ENCODE results near the gene C1QTNF1. TPM values are rescaled to one million over a fixed set of nuclear protein-coding genes. Genes with fewer than 3 reads are reported as not detected.

Gene C1QTNF1
- total RNA-seq, 8 experiments from 2014 or later, result 0.25 to 51.1 (median 2.7) TPM

DNA sequence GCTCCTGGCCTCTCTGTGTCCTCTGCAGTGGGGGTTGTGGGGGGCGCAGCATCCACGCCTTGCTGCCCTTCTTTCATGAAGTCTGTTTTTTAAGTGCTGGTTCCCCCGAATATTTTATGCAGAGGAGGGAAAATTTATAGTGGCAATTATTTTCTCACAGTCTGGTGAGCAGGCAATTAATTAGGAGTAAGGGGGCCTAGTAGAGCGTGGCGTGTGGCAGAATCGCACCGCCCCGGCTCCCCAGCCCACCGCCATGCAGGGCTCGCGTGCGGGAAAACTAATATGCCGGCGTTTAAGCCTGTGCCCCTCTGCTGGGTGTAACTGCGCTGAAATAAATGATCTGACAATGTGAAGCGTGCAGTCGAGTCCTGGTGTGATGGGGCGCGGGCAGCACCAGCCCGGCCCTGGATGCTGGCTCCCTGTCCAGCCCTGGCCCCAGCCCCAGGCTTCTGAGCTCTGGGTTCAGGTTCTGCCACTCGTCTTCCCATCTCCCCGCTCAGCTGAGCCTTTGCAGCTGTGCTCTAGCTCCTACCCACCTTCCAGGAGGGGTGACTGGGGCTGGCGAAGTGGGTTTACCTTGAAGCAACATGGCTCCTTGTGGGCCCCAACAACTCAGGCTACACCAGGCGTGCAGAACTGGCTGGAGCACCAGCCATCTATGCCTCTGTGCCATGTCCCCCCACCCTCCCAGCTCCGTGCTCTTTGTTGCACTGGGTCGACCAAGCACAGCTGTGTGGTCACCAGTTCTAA lies 64.5 kb downstream of the C1QTNF1 start:
- Histone ChIP-seq H3K4me1 (replicated peaks in 1 of 2) (peaks cover 9 to 14% of the 10 kb centered on the region in 2 donors), H3K4me3 (no peak overlapping the region), H3K27ac (no peak overlapping the region)
- 36 to 100% (median 75%) methylated on average over 2 to 7 of the region's 26 CpGs; no CpG with 5 or more reads in 2 of the 10 experiments for WGBS, 10 experiments
- ATAC-seq (replicated peaks in 6 of 8), result peak in 3 of 8 experiments; percentile 18 to 26 (median 26)
- in situ Hi-C loops (cut with MboI; ENCODE audit: low pct_unique_long_range_greater_than_20kb in 2 of 9, low sequenced_read_pairs in 9 of 9, unreplicated experiment in 9 of 9), result loop anchor here in 5 of 9 experiments (10.0 to 25.0 kb wide), 3 partner anchors 299 to 624 kb away; no protein-coding TSS in a partner anchor

DNA sequence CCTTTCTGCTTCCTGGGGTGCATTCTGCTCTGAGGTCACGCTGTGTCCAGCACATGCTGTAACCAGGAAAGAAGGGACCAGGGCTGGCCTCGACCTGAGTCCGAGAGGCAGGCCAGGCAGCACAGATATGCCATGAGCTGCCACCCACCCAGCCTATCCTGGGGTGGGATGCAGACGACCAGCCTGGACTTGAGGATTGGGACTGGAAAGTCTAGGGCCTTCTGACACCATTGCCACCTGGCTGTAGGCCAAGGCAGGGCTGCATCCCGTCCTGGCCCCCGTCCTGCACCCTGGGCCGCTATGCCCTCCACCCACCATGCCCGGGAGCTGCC lies 65.0 kb downstream of the C1QTNF1 start:
- no peak for ATAC-seq (replicated peaks in 6 of 8)
- H3K4me1 ChIP-seq (replicated peaks in 1 of 2), result peaks cover 11 to 18% of the 10 kb centered on the region in 2 donors
- no peak overlapping the region for H3K27ac ChIP-seq
- in situ Hi-C loops (cut with MboI; ENCODE audit: low pct_unique_long_range_greater_than_20kb in 2 of 9, low sequenced_read_pairs in 9 of 9, unreplicated experiment in 9 of 9), result loop anchor here in 5 of 9 experiments (10.0 to 25.0 kb wide), 3 partner anchors 298 to 623 kb away; no protein-coding TSS in a partner anchor
- 67 to 100% (median 87%) methylated on average over 1 to 7 of the region's 8 CpGs; no CpG with 5 or more reads in 7 of the 10 experiments for WGBS, 10 experiments
- no peak overlapping the region for H3K4me3 ChIP-seq

DNA sequence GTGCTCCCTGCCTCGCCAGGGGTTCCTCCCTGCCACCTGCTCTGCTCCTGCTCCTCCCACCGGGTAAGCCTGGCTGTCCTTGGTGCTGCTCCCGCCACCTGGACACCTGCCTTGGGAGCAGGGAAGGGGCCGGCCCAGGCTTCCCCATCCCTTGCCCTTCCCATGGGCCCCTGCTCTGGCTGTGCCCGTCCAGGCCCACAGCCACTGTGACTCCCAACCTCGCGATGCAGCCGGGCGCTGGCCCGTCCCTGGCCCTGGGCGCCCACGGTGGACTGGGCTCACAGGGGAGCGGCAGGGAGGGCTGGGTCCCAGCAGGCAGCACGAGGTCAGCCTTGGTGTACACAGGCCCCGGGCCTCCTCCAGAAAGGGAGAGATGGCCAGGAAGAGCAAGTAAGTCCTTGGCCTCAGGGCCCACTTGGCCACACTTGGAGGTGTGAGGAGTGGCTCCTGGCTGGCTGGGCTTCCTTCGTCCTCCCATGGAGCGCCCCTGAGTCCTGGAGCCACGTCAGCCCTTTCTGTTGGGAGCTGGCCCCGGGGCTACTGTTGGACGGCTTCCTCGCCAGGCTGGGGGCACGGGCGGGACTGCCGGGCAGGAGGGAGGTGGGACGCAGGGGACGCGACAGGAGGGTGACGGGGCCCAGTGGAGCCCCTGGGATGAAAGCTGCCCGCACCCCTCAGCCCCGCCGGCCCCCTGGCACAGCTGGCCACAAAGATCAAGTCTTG lies 65.9 kb downstream of the C1QTNF1 start:
- peaks cover 11 to 18% of the 10 kb centered on the region in 2 donors for H3K4me1 ChIP-seq (replicated peaks in 1 of 2)
- no peak overlapping the region for H3K27ac ChIP-seq
- in situ Hi-C loops (cut with MboI; ENCODE audit: low pct_unique_long_range_greater_than_20kb in 2 of 9, low sequenced_read_pairs in 9 of 9, unreplicated experiment in 9 of 9), result loop anchor here in 6 of 9 experiments (10.0 to 25.0 kb wide), 3 partner anchors 297 to 622 kb away; no protein-coding TSS in a partner anchor
- no peak overlapping the region for H3K4me3 ChIP-seq
- peak in 2 of 8 experiments; percentile 8 to 32 for ATAC-seq (replicated peaks in 6 of 8)
- WGBS, 10 experiments, result 0 to 100% (median 84%) methylated on average over 1 to 9 of the region's 31 CpGs; no CpG with 5 or more reads in 6 of the 10 experiments

DNA sequence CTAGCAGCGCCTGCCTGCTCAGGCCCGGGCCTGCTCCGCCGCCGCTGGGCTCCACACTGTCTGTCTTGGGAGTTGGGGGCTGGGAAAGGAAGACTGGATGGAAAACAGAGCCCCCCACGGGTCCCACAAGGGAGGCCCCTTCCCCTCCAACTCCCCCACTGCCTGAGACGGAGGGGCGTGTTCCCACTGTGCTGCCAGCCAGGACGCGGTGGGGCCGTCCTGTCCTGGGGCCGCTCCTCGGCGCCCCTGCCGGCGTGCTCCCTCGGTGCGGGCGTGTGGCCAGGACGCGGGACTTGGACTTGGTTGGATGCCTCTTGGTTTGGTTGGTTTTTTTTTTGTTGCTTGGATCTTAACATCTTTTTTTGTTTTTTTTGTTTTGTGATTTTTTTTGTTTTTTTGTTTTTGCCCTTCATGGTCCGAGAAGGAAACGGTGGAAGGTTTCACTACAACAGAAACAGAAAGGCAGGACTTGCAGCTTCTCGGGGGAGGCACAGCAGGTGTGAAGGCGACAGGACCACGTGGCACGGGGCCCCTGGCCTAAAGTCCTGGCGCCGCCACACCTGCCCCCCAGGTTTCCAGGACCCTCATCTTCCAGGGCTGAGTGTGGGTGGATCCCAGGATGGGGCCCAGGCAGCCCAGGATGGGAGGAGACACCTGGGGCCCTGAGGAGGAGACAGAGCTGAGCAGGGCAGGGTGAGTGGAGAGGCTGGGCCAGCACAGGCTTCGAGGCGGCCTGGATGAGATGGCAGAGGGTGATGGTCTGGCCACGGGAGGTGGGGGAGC lies 66.7 kb downstream of the C1QTNF1 start:
- WGBS, 10 experiments, result 0 to 85% (median 46%) methylated on average over 2 to 17 of the region's 32 CpGs; no CpG with 5 or more reads in 4 of the 10 experiments
- ATAC-seq (replicated peaks in 6 of 8), result peak in 3 of 8 experiments; percentile 42 to 73 (median 60)
- no peak overlapping the region for H3K27ac ChIP-seq
- in situ Hi-C loops (cut with MboI; ENCODE audit: low pct_unique_long_range_greater_than_20kb in 2 of 9, low sequenced_read_pairs in 9 of 9, unreplicated experiment in 9 of 9), result loop anchor here in 5 of 9 experiments (10.0 to 25.0 kb wide), 3 partner anchors 297 to 622 kb away; no protein-coding TSS in a partner anchor
- H3K4me1 ChIP-seq (replicated peaks in 1 of 2), result peaks cover 11 to 18% of the 10 kb centered on the region in 2 donors
- H3K4me3 ChIP-seq, result no peak overlapping the region

DNA sequence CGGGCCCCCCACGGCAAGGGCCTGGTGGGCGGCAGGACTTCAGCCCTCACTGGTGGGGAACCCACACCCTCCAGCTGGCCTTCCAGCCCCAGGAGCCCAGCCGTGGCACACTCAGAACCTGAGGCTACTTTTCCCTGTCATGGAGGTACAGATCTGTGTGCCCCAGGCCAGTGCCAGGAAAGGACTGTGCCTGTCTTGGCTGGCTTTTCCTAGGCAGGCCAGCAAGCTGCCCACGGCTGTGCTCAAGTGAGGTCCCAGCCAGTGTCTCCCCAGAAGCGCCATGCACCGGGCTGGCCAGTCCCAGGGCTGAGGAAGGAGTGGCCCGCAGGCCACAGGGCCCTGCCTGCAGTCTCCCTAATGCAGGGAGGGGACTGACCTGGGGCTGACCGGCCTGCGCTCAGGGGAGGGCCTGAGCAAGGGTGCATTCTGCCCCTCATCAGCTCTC lies 67.3 kb downstream of the C1QTNF1 start:
- ATAC-seq (replicated peaks in 6 of 8), result no peak
- H3K27ac ChIP-seq, result no peak overlapping the region
- WGBS, 10 experiments, result no CpG with 5 or more reads among the region's 10 CpGs
- H3K4me3 ChIP-seq, result no peak overlapping the region
- peaks cover 11 to 18% of the 10 kb centered on the region in 2 donors for H3K4me1 ChIP-seq (replicated peaks in 1 of 2)
- in situ Hi-C loops (cut with MboI; ENCODE audit: low pct_unique_long_range_greater_than_20kb in 2 of 9, low sequenced_read_pairs in 9 of 9, unreplicated experiment in 9 of 9), result loop anchor here in 5 of 9 experiments (10.0 to 25.0 kb wide), 3 partner anchors 296 to 621 kb away; no protein-coding TSS in a partner anchor

DNA sequence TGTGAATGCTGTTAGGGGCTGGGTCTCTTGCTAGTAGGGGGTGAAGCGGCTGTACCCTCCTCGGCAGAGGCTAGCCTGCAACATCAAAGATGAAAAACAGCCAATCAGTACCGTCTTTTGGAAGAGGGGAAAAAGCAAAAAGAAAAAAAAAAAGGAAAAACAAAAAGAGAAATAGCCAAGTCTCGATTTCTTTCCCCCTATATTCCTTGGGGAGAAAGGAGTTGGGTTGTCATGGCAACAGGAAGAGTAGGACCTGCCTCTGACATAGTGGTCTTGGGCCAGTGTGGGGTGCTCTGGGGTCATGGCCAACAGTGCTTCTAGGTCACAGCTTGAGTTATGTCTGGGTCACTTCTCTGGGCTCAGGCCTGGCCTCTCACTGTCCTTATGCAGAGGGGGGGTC lies 68.6 kb downstream of the C1QTNF1 start:
- no peak for ATAC-seq (replicated peaks in 6 of 8)
- Histone ChIP-seq H3K4me1 (replicated peaks in 1 of 2) (peaks cover 16 to 20% of the 10 kb centered on the region in 2 donors), H3K4me3 (no peak overlapping the region), H3K27ac (no peak overlapping the region)
- 10 to 63% (median 39%) methylated on average over 2 to 4 of the region's 4 CpGs; no CpG with 5 or more reads in 2 of the 10 experiments for WGBS, 10 experiments
- in situ Hi-C loops (cut with MboI; ENCODE audit: low pct_unique_long_range_greater_than_20kb in 2 of 9, low sequenced_read_pairs in 9 of 9, unreplicated experiment in 9 of 9), result loop anchor here in 5 of 9 experiments (10.0 to 25.0 kb wide), 3 partner anchors 295 to 620 kb away; no protein-coding TSS in a partner anchor

DNA sequence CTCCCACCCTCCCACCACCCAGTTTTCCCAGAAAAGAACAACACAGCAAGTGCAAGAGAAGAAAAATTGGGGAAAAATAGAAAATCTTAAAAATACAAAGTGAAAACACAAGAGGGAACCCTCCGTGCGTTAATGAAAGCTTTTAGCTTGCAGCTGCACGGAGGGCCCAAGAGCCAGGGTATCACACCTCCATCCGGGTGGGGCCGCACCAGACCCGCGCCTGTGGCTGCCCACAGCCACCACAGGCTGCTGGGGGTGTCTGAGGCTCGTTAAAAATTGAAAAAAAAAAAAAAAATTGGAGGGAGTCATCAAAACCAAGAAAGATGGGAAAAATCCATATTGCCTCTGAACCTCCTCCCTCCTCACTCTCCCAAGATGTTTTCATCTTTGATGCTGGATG lies 69.3 kb downstream of the C1QTNF1 start:
- WGBS, 10 experiments, result 0 to 100% (median 80%) methylated on average over 1 to 5 of the region's 8 CpGs; no CpG with 5 or more reads in 5 of the 10 experiments
- Histone ChIP-seq H3K4me1 (replicated peaks in 1 of 2) (peaks cover 13 to 14% of the 10 kb centered on the region in 2 donors), H3K4me3 (no peak overlapping the region), H3K27ac (no peak overlapping the region)
- in situ Hi-C loops (cut with MboI; ENCODE audit: low pct_unique_long_range_greater_than_20kb in 2 of 9, low sequenced_read_pairs in 9 of 9, unreplicated experiment in 9 of 9), result loop anchor here in 5 of 9 experiments (10.0 to 25.0 kb wide), 3 partner anchors 294 to 619 kb away; no protein-coding TSS in a partner anchor
- no peak for ATAC-seq (replicated peaks in 6 of 8)

DNA sequence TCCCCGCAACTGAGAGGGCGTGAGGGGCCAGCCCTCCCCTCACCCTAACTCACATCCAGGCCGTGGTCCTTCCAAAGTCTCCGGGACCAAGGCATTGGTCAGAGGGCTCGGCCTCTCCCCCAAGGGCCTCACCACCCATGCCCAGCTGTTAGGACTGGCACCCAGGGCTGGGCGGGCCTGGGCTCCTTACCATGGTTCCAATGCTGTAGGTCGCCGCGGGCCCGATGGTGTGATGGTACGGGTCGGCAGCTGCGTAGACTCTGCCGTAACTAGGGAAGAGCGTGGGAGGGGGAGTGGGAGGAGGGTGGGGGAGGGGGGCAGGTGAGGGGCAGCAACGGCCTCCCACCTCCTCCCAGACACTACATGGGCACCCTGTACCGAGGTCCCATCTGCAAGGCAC lies 70.3 kb downstream of the C1QTNF1 start:
- H3K27ac ChIP-seq, result no peak overlapping the region
- WGBS, 10 experiments, result 85 to 86% methylated on average over 4 of the region's 17 CpGs; no CpG with 5 or more reads in 8 of the 10 experiments

DNA sequence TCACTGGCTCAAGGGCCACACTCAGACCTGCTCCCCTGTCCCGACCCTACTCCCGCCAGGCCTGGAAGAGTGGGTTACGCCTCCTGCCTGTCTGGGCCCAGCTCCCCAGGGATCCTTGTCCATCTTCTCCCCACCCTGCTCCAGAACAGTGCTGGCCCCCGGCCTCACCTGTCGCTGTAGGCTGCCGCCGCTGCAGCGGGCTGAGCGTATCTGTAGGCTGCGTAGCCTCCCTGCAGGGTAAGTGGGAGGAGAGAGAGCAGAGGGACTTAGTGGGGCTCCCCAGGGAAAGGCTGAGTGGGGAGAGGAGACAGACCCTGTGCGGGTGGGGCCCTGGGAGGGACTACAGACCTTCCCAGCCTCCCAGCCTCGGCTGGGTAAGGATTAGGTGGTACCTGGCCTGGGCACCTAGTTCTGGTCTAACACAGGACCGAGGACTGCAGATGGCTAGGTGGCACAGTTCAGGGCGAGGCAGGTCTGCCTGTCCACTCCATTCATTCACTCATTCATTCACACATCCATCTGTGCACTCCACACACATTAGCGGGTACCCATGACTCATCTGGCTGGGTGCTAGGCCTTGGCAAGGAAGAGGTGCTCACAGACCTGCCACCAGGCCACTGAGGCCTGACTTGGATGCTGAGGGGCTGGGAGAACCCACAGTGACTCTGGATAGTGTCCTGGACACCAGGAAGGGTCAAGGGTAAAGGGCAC lies 71.5 kb downstream of the C1QTNF1 start:
- 43 to 100% (median 72%) methylated on average over 1 to 3 of the region's 15 CpGs; no CpG with 5 or more reads in 6 of the 10 experiments for WGBS, 10 experiments
- Histone ChIP-seq H3K4me3 (no peak overlapping the region), H3K4me1 (replicated peaks in 1 of 2) (peaks cover 8 to 13% of the 10 kb centered on the region in 2 donors), H3K27ac (no peak overlapping the region)
- in situ Hi-C loops (cut with MboI; ENCODE audit: low pct_unique_long_range_greater_than_20kb in 2 of 9, low sequenced_read_pairs in 9 of 9, unreplicated experiment in 9 of 9), result loop anchor here in 5 of 9 experiments (10.0 to 25.0 kb wide), 3 partner anchors 292 to 617 kb away; no protein-coding TSS in a partner anchor
- peak in 3 of 8 experiments; percentile 5 to 6 (median 5) for ATAC-seq (replicated peaks in 6 of 8)

More for the DNA sequence above, 70.3 kb downstream of the C1QTNF1 start:
- in situ Hi-C loops (cut with MboI; ENCODE audit: low pct_unique_long_range_greater_than_20kb in 2 of 9, low sequenced_read_pairs in 9 of 9, unreplicated experiment in 9 of 9), result loop anchor here in 5 of 9 experiments (10.0 to 25.0 kb wide), 3 partner anchors 293 to 618 kb away; no protein-coding TSS in a partner anchor
- Histone ChIP-seq H3K4me1 (replicated peaks in 1 of 2) (peaks cover 8 to 13% of the 10 kb centered on the region in 2 donors), H3K4me3 (no peak overlapping the region)
- no peak for ATAC-seq (replicated peaks in 6 of 8)

DNA sequence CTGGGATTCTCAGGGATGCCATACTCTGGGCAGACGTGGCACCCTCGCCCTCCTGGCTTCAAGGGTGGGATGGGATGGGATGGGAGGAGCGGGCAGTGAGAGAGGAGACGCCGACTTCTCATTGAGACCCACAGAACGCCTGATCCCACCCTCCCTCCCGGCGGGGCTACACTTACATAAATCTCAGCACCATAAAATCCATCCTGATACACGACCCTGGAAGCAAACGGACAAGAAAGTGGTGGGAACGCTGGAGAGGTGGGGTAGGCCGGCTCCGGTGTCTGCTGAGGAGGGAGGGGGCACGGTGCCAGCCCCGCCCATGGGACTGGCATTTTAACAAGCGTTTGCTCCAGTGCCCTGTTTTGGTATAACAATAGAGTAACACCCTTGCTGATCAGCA lies 72.5 kb downstream of the C1QTNF1 start:
- peaks cover 8 to 10% of the 10 kb centered on the region in 2 donors for H3K4me1 ChIP-seq (replicated peaks in 1 of 2)
- no peak overlapping the region for H3K27ac ChIP-seq
- H3K4me3 ChIP-seq, result no peak overlapping the region
- no peak for ATAC-seq (replicated peaks in 6 of 8)
- 0 to 40% methylated on average over 4 of the region's 16 CpGs; no CpG with 5 or more reads in 8 of the 10 experiments for WGBS, 10 experiments
- in situ Hi-C loops (cut with MboI; ENCODE audit: low pct_unique_long_range_greater_than_20kb in 2 of 9, low sequenced_read_pairs in 9 of 9, unreplicated experiment in 9 of 9), result loop anchor here in 5 of 9 experiments (10.0 to 25.0 kb wide), 3 partner anchors 291 to 616 kb away; no protein-coding TSS in a partner anchor

DNA sequence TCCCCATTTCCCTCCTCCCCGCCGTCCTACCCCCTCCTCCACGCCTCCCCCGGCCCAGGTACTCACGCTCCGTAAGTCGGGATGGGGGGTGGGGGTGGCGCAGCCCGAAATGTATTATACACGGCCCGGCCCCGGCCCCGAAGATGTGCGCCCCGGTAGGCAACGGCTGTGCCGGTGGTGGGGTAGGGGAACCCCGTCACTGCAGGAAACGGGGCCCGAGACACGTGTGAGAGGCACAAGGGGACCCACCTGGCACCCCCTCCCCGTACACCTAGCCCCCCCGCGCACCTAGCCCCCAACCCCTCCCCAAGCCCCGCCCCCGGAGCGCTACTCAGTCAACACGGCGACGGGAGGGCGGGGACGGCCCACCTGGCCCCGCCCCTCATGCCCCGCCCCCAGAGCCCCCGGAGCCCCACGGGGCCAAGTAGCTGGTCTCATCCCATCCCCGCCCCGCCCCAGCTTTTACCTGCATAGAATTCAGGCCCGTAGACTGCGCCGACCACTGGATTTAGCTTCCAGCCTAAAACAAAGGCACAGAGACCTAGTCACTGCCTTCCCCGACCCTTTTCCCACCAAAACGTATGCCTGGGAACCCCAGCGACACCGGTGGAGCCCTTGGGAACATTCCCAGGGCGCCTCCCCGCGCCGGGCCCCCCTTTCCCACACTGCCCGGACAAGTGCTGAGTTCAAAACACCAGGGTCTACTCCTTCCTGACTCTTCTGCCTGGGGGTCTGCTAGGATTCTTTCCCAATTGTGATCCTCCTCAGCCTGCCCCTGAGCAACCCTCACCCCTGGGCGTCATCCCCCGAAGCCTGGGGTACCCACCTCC lies 73.5 kb downstream of the C1QTNF1 start:
- WGBS, 10 experiments, result 0 to 50% (median 20%) methylated on average over 1 to 2 of the region's 52 CpGs; no CpG with 5 or more reads in 7 of the 10 experiments
- no peak for ATAC-seq (replicated peaks in 6 of 8)
- Histone ChIP-seq H3K4me1 (replicated peaks in 1 of 2) (peaks cover 8 to 10% of the 10 kb centered on the region in 2 donors), H3K4me3 (no peak overlapping the region), H3K27ac (no peak overlapping the region)
- in situ Hi-C loops (cut with MboI; ENCODE audit: low pct_unique_long_range_greater_than_20kb in 2 of 9, low sequenced_read_pairs in 9 of 9, unreplicated experiment in 9 of 9), result loop anchor here in 5 of 9 experiments (10.0 to 25.0 kb wide), 3 partner anchors 290 to 615 kb away; no protein-coding TSS in a partner anchor
